Measurements from ENCODE around the gene TMTC2.
"Not testable (repeated sequence)": the region's sequence is repeated elsewhere in the genome, so short reads cannot be mapped to it uniquely, and the experiment has no call there.

Gene TMTC2

GRCh38 chr12:82730953-82731459 lies 44.3 kb downstream of the TMTC2 start:
- DNase-seq: no peak

DNA sequence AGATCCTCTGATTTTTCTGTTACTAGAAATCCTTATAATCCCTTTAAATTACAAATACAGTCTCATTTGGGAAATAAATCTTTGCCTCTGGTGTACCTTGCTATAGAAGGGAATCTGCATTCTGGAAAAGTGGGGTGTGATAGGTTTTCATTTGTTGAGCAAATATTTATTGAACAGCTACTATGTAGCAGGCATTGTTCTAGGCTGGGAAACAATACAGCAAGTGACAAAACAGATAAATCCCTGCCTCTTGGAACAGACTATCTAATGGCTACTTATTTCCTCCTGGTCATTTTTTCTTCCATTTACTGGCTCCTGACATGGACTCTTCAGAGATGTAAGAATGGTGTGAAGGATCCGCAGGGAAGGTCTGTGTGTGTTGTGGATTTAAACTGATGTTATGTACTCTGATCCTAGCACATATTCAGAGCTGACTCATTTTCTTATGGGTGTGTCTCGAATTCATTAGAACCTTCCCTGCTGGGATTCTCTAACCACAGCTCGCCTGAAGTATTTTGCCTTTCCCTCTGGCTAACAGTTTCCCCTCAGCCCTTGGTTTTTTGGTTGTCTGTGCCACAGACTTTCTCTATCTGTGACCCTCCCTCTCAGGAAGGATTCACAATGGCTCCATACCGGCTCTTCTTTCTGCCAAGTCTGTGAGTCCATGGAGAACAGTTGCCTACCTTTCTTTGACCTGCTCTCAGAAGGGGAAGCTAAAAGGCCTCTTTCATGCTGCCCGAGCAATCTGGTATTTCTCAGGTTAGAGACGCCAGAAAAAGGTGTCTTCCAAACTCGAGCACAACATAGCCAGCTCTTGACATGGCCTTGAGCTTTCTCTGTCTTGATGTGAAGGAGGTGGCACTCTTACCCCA lies 53.7 kb downstream of the TMTC2 start:
- DNase-seq: no peak

GRCh38 chr12:82745063-82745674 lies 58.5 kb downstream of the TMTC2 start:
- no peak for DNase-seq

GRCh38 chr12:82745807-82746206 lies 59.1 kb downstream of the TMTC2 start:
- no peak for DNase-seq

DNA sequence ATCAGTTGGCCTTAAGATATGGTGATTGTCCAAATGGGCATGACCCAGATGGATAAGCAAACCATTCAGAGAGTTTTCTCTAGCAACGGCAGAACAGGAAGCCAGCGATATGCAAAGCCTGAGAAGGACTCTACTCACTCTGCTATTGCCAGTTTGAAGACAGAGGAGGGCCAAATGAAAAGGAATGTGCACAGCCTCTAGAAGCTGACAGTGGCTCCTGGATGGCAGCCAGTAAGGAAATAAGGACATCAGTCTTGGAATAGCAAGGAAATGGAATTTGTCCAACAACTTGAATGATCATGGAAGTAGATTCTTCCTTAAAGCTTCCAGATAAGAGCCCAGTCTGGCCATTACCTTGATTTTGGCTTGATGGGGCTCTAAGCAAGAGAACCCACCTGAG lies 60.0 kb downstream of the TMTC2 start:
- no peak for DNase-seq

GRCh38 chr12:82749015-82749414 lies 62.3 kb downstream of the TMTC2 start:
- no peak for DNase-seq

GRCh38 chr12:82754856-82755255 lies 68.2 kb downstream of the TMTC2 start:
- no peak for DNase-seq

- DNase-seq: no peak
These were observed 69.6 kb downstream of the TMTC2 start for GRCh38 chr12:82756303-82756702.

GRCh38 chr12:82757059-82757458 lies 70.4 kb downstream of the TMTC2 start:
- no peak for DNase-seq

DNA sequence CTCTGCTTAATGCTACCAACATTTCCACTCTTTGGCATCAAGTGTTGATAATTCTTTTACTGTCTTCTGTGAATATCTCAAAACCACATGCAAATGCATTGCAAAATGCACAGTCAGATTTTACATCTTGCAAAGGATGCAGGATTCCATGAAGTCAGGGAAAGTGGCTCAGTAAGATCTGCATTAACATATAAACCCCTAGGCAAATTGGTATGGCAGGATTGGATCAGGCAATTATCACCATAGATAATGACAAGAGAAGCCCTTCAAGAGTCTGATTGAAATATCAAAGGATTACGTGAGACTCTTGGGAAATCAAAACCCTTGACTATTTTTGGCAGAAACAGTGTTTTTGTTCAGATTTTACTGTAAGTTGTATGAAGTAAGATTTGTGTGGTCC lies 71.0 kb downstream of the TMTC2 start:
- no peak for DNase-seq

DNA sequence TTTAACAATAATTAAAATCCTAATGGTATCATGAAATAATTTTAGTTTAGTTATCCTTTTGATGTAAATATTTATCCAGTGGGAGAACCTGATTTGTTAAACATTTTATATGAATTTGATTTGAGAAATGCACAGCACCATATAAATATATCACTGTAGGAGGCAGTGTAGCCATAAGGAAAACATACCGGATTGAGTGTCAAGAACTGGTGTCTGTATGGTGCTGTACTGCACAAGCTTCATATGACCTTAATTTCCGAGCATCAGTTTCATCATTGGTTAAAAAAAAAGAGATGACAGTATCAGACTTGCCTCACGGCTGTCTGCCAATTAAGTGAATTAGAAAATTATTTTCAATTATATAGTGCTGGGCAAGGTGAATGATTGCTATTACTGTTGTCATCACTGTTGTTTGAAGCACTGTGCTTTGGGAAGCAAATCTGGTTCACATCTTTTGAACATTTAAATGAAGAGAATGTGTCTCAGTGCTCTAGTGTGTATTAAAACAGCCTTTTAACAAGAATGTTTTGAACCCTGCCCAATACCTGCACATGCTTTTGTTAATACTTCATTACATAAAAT lies 72.1 kb downstream of the TMTC2 start:
- peak in 2 of 3 donors; percentile 1 to 21 for DNase-seq

GRCh38 chr12:82760423-82760822 lies 73.7 kb downstream of the TMTC2 start:
- DNase-seq: no peak

- not testable (repeated sequence) for DNase-seq
These were observed 78.5 kb downstream of the TMTC2 start for GRCh38 chr12:82765206-82765605.

GRCh38 chr12:82765971-82766705 lies 79.4 kb downstream of the TMTC2 start:
- DNase-seq: no peak

GRCh38 chr12:82774666-82775065 lies 88.0 kb downstream of the TMTC2 start:
- no peak for DNase-seq

GRCh38 chr12:82780517-82780916 lies 93.8 kb downstream of the TMTC2 start:
- no peak for DNase-seq

DNA sequence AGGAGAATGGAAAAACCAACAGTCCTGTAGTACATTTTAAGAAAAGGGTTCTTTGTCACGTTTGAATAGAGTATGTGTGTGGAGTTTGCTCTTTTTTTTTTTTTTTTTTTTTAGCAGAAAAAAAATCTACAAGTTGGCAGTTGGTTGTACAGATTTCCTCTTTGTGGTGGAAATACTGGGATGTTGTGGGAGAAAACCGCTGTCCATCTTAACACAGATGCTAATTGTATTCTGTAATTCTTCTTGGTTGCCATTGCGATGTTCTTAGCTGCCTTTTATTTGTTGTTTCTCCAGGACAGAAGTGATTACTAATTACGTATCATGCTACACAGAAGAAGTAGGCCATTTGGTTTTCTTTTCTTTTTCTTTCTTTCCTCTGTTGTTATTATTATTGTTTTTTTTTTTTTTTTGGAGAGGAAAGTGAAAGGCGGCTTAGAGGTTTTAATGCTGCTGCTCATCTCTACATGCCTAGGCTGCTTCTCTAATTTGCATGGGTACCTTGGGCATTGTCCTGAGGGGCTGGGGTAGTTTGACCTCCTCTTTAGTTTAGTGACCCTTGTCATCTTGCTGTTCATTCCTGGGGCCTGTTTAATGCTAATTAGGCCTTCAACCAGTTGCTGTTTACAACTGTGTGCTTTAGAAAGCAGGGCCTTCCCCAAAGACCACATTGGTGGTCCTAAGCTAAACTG lies 94.7 kb downstream of the TMTC2 start:
- no peak for DNase-seq

- DNase-seq: no peak
These were observed 96.7 kb downstream of the TMTC2 start for GRCh38 chr12:82783435-82783834.

DNA sequence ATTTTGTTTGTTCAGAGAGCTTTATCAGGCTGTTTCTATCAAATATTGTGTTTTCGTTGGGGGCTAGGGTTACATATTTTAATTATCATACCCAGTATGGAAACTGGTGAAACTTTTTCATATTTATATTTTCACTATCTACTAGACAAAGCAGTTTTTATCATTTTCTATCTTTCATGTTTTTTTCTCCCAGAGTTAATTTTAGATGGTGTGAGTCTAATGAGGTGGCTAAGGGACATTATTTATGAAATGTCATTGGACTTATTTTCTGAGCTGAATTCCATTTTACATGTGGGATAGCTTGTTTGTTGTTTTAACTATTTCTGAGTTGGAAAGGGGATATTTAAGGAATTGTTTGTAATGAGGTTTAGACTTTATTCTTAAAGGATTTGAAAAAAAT lies 100.3 kb downstream of the TMTC2 start:
- DNase-seq: no peak

GRCh38 chr12:82788594-82788993 lies 101.9 kb downstream of the TMTC2 start:
- DNase-seq: no peak

DNA sequence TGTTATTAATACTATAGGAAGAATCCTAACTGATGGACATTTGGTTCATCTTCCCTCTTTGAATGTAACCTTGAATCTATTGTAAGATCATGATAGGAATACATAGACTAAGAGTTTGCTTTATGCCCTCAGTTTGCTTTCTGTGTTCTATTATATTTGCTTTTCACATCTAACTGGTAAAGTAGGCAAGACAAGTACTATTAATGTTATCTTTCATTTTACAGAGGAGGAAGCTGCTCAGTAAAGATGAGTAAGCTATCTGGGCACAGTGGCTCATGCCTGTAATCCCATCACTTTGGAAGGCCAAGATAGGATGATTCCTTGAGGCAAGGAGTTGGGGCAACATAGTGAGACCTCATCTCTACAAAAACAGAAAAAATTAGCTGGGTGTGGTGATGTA lies 103.0 kb downstream of the TMTC2 start:
- no peak for DNase-seq

DNA sequence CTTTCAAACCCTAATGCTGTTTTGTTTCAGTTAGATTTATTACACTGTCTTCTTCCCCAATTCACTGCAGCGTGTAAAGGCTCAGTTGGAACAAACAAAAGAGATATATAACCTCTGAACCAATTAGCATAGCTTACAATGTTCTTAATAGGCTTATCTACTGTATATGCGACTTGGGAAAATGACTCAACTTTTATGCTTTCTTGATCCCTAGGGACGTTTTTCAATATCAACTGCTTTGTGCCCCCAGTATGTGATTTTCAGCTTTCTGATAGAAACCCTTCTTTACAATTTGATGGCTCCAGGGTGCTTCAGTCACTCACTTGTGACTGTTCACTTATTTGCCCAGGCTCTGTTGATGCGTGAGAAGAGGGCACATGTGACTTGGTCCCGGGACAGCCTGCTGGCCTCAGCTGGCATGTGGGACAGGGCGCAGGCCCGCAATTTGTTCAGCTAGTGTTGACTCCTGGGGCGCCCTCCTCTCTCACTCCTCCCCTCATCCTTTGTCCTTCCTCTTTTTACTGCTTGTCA lies 107.1 kb downstream of the TMTC2 start:
- no peak for DNase-seq

Measured in suppressor macrophage treated with lipopolysaccharide for 1 hour (primary cell).